ENCODE data around the gene POLR3K.
"Not testable (repeated sequence)": the region's sequence is repeated elsewhere in the genome, so short reads cannot be mapped to it uniquely, and the experiment has no call there.

The POLR3K gene

DNA sequence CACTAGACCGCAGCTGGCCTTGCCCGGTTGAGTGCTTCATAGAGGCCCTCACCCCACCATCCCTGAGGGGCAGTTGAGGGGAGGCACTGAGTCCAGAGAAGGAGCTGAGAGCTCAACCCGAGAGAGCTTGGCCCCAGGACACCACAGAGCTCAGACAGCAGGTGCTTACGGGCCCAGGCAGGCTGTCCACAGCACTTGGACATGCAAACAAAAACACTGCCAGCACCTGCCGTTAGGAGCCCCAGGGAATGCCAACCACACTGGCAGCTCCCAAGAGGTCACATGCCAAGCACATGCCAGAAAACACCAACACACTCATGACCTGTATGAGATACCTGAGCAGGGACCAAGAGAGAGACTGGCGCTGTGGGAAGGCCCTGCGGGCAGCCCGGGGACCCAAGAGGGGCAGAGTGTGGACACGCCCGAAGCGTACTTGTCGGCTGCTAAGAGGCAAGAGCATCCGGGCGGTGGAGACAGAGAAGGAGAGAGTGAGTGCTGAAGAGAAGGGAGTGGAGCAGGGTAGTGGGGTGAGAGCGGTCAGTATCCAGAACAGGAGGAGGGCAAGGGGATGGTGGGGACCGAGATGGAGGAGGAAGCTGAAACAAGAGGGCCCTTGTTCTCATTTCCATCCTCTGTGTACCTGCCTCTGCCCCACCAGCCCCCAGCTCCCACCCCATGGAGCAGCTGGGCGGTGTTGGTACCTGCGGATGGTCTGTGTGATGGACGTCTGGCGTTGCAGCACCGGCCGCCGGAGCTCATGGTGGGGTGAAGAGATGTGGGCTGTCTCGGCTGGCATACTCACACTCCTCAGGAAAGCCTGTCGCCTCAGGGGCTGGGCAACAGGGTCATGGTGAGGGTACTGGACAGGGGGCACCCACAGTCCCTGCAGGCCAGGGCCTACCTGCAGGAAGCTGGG is 10.8 kb upstream of the POLR3K start:
- DNase-seq (ENCODE audit: low read depth in 2 of 2): no peak

DNA sequence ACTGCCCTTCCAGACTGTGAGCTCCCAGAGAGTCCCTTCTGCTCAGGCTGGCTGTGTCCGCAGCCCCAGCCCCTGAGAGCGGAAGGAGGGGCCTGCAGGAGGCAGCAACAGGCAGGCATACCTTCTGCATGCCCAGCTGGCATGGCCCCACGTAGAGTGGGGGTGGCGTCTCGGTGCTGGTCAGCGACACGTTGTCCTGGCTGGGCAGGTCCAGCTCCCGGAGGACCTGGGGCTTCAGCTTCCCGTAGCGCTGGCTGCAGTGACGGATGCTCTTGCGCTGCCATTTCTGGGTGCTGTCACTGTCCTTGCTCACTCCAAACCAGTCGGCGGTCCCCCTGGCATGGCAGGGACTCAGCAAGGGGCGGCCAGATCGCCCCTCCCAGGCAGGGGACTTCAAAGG is 10.1 kb upstream of the POLR3K start:
- DNase-seq (ENCODE audit: low read depth in 2 of 2): no peak

DNA sequence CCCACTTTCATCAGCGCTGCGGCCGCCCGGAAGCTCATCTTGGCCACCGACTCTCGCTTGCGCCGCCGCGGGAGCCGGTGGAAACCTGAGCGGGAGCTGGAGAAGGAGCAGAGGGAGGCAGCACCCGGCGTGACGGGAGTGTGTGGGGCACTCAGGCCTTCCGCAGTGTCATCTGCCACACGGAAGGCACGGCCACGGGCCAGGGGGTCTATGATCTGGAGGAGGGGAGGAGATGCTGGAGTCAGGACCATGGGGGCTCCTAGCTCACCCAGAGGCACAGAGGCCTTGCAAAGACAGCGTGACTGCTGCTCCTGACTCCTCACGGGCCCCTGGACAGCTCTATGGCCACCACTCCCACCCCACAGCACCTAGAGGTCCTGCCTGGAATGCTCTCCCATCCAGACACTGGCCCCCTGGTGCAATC is 9.6 kb upstream of the POLR3K start:
- no peak for DNase-seq (ENCODE audit: low read depth in 2 of 2)

DNA sequence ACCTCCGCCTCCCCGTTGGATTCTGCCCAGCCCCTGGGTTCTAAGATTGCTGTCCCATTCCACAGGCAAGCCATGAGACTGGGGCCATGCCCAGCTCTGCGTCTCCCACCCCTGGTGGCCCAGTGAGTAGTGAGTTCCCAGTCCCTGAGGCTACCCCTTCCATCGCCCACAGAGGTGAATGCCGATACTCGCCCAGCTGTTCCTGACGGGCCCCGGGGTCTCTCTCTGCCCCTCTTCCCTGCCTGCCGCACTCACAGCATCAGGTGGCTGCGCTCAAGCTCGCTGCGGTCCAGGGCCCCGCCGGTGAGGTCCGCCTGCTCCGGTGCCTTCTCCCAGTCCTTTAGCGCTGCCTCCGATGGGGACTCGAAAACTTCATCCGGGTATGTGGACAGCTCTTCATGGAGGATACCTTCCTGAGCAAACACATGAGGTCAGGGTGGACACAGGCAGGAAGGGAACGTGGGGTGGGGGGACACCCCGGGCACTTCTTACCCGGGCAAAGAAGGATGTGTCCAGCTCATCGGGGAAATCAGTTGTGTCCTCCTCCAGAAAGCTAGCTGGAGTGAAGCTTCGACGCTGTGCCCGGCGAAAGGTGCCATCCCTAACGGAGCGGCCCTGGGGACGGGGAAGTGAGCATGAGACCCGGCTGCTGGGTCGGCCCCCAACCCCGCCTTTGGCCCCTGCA is 9.0 kb upstream of the POLR3K start:
- DNase-seq (ENCODE audit: low read depth in 2 of 2): no peak

DNA sequence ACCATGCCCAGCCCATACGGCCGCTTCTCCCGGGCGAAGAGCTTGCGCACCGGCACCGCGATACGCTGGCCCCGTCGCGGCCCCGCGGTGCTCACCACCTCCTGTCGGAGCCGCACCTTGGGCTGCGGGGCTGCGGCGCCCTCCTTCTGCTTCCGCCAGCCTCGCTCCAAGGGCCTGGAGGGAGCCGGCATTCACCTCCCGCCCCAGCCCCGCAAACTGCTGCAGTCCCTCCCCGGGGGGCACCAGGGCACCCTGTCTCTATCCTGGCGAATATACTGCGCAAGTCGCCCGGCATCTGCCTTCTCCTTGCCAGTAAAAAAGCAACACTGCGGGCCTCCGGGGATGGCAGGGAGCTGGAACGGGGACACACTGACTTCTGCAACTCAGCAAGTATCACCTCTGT is 8.5 kb upstream of the POLR3K start:
- no peak for DNase-seq (ENCODE audit: low read depth in 2 of 2)

DNA sequence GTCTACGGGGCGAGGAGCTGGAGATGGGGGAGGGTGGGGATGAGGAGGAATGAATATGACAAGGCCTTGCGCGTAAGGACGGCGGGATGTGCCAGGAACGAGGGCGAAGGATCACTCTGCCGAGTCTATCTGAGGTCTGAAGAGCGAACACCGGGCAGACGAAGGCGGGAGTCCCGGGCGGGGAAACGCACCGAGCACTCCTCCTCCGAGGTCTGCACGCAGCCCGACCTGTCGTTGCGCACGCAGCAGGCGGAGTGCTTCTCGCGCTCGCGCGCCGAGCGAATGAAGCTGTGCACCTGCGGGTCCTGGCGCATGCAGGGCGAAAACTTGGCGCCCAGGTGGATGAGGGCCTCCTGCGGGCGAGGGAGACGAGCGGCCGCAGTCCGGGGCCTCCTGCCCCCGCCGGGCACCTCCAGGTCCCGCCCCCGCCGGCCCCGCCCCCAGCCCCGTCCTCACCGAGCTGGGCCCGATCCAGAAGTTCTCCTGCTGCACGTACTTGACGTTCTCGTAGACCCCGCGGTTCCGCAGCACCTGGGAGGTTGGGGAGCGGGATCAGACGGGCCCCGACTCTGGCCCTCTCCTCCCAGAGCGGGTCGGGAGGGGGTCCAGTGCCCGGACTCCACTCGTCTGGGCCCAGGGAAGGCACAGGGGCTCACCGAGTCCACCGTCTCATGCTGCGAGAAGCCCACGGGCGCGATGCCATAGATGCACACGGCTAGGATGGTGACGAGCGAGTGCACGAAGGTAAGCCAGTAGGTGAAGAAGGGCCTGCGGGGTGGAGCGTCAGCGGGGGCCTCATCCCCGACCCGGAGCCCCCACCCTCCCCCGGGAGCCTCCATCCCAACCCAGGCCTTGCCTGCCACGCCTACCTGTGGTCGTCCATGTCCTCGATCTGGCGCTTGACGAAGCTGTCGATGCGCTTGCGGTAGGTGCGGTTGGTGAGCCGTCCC is 7.8 kb upstream of the POLR3K start:
- no peak for DNase-seq (ENCODE audit: low read depth in 2 of 2)

DNA sequence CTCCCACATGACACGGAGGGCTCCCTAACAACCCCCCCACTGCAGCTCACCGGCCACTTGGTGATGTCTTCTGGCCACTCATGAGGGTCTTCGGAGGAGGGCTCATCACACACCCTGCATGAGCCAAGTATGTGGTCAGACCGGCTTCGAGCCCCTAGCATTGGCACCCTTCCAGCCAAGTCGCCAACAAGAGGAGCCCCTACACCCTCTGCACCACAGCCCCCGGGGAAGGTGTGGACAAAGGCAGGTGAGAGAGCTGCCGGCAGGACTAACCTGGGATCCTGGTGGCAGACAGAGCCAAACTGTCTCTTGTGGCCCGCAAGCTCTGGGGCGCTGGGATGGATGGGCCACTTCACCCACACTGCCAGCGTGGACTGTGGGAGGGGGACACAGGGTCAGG is 6.8 kb upstream of the POLR3K start:
- no peak for DNase-seq (ENCODE audit: low read depth in 2 of 2)

DNA sequence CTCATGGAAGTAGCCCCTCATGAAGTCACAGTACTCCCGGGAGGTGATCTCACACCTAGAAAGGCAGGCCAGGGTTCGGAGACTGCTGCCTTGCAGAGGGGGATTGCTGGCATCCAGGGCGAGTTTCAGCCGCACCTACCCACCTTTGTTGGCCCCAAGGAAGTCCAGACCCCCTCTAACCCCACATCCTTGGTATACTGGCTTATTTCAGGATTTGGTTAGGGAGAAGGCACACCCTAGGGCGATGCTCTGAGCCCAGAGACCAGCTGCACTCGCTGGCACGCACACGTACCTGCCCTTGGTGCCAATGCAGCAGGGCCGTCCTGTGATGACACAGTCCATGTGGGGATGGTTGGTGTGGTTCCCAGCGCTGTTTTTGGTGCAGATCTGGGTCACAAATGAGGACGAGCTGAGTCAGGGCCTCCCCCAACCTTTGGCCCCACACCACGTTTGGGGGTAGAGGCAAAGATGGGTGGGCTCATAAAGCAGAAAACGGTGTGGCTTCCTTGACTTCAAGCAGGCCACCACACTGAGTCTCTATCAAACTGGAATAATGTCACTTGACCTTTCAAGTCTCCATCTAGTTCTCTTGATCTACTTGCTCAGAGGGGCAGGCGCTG is 6.1 kb upstream of the POLR3K start:
- no peak for DNase-seq (ENCODE audit: low read depth in 2 of 2)

DNA sequence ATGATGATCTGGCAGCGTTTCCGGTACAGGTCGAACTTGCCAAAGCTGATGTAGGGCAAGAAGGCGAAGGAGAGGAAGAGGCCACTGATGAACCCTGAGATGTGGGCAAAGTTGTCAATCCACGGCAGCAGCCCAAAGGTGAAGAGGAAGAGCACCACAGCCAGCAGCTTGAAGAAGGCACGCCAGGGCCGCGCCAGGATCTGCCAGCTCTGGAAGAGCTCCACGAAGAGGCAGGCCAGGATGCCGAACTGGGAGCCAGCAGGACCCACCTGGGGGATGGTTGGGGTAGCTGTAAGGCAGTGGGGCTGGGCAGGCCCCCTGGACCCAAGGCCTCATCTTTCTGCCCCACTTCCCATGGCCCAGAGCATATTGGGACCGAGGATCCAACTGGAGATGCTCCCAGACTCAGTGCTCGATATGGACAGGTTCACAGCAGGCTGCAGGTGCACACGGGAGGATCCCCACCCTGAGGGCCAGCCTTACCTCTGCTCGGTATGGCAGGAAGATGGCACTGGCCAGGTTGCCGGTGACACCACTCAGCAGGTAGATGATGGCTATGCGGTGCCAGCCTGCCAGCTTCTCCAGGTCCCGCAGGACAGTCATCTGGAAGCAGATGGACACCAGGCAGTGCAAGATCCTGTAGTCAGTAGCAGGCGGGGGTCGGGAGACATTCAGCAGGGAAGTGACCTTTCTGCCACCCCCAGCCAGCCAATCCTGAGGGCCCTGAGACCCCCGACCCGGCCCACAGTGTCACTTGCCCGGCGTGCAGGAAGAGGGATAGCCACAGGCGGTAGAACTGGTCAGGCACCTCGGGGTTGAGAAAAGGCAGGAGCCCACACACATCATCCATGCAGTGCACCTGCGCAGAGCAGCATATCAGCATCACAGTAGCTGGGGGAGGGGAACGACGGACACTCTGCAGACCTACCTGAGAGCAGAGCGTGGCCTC is 5.4 kb upstream of the POLR3K start:
- no peak for DNase-seq (ENCODE audit: low read depth in 2 of 2)

DNA sequence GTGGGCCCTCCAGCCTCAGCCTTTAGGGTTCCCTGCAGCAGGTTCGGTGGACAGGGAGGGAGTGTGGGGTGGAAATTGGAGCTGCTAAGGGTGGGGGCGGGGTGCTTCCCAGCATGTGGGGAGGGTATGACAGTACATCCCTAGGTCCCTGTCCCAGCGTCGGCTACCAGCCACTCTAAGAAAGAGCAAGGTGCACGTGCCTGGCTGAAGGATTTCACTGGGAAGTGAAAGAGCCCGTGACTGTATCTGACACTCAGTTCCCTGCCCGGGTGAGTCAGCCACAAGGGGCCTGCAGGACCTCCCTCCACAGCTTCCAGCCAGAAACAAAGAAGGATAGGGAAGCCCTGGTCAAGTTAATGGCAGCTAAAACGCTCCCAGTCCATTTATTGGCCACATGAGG is 4.3 kb upstream of the POLR3K start:
- no peak for DNase-seq (ENCODE audit: low read depth in 2 of 2)

DNA sequence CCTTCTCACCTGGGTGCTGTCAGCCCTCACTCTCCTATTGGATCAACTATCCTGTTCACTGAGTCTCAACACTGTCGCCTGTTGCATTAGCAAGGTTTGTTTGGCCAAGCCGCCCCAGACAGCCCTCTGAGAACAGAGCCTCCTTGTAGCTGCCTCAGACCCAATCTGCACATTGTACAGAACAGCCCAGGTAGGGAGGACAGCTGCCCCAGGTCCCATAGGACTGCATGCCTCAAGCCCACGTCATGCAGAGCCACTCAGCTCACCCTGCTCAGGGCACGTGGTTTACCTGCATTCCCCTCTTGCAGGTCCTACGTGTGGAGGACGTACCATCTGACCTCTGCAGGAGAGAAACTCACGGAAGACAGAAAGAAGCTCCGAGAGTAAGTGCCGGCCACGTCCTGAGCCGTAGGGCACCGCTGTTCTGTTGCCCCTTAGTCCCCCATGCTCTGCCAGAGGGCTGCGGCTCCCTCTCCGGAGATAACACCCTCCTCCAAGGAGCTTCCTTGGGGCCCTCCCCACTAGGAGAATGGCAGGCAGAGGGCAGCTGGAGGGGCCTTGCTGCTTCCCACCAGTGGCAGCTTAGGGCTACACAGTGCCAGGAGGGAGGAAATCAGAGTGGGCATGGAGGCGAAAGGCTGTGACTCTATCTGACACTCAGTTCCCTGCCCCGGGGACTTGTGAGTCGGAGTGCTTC is 3.0 kb upstream of the POLR3K start:
- no peak for DNase-seq (ENCODE audit: low read depth in 2 of 2)

DNA sequence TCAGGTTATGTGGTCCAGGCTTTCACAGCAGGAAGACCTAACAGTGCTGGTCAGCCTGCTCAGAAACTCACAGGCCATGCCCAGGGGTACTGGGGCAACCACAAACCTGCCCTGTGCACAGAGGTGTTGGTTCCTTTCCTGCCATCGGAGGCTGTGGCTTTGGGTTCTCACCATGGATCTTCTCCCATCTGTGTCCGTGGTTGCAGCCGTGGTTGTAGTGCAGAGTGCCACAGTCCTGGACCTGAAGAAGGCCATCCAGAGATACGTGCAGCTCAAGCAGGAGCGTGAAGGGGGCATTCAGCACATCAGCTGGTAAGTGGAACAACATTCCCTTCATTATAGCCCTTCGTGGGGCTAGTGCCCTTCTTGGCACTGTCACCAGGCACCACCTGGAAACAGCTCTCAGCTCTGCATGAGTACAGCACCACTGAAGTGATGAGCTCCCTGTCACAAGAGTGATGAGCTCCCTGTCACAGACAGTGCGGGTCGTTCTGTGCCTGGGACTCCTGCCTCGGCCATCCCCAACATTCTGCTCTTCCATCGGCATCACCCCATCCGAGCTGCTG is 2.2 kb upstream of the POLR3K start:
- DNase-seq (ENCODE audit: low read depth in 2 of 2): no peak

DNA sequence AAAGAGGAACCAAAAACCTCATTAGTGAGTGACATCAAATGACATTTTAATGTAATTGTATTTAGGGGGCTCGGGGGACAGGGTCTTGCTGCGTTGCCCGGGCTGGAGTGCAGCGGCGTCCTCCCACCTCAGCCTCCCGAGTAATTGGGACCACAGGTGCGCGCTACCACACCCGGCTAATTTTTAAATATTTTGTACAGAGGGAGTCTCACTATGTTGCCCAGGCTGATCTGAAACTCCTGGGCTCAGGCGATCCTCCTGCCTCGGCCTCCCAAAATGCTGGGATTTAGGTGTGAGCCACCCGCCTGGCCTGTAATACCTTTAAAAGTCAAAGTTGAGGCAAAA is 801 bp upstream of the POLR3K start:
- no peak for DNase-seq (ENCODE audit: low read depth in 2 of 2)

DNA sequence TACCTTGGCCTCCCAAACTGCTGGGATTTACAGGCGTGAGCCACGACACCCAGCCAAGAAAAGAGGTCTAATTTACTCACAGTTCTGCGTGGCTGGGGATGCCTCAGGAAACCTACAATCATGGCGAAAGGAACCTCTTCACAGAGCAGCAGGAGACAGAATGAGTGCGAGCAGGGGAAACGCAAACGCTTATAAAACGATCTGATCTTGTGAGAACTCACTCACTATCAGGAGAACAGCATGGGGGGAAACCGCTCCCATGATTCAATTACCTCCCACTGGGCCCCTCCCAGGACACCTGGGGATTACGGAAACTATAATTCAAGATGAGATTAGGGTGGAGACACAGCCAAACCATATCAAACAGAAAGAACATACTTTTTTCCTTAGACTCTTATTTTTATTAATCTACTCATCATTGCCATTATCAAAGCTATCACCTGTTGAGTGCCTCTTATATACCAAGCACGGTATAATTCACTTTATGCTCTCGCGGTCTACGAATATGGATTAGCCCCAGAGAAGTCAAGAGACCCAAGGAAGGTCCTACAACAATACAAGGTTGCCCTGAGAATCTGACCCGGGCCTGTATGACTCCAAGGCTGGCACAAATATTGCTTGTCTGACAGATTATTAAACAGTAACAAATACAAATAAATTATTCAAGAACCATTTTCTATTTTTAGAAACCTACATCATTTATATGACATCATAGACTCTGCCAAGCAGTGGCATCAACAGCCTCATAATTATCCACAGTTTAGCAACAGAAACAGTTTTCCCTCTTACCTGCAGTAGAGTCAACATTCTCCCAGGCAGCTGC is 2.4 kb downstream of the POLR3K start:
- DNase-seq (ENCODE audit: low read depth in 2 of 2): no peak

DNA sequence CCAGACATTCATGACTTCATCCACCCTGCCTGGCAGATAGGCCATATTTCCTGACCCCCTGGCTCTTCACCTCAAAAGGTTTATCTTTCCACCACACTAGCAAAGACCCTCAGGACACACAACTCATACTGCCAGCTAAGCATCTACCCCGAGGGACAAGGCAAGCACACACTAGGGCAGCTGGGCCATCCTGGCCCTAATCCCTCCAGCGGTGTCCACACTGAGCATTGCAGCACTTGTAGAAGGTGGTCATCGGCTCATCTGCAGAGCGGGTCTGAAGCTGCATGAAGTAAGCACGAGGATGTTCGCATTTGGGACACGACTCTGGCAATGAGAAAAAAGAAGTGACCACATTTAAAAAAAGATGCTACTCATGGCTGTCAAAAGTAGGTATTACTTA is 6.2 kb downstream of the POLR3K start:
- DNase-seq (ENCODE audit: low read depth in 2 of 2): no peak

DNA sequence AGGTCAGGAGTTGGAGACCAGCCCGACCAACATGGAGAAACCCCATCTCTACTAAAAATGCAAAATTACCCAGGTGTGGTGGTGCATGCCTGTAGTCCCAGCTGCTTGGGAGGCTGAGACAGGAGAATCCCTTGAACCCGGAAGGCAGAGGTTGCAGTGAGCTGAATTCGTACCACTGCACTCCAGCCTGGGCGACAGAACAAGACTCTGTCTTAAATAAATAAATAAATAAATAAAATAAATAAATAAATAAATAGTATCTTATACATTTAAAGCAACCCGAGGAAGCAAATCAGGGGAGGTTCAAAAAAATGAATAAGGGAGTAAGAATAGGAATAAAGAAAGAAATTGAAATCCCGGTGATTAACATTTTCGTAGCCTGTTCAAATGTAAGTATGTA is 6.9 kb downstream of the POLR3K start:
- not testable (repeated sequence) for DNase-seq (ENCODE audit: low read depth in 2 of 2)

DNA sequence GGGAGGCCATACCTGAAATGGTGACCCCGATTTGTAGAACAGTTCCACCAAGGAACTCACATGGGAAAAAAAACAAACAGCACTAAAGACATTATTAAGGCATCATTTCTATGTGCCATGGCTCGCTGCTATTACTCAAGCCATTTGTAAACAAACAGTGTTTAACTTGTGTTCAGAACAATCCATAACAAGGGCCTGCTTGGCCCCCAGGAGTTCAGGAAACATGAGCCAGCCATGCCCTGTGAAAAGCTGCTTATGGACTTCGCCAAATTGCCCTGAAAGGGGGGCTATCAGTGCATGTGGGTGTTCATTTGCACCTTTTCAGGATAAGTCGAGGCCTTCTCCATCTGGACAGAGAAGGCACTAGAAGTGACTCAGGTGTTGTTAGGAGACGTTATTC is 8.0 kb downstream of the POLR3K start:
- DNase-seq (ENCODE audit: low read depth in 2 of 2): no peak

DNA sequence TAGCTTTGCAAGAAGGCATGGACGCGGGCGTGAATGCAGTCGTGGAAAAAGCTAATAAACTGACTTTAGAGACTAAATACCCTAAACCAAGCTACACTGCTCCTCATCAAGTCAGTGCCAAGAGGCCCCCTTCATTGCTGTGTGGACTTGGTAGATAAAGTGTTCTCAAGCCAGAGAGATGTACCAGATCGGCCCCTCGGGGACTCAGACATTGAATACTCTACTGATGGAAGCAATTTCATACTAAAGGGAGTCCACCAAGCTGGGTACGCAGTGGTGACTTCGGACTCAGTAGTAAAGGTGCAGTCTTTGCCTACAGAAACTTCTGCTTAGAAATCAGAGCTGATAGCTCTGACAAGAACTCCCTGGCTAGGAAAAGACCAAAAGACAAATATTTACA is 8.8 kb downstream of the POLR3K start:
- DNase-seq (ENCODE audit: low read depth in 2 of 2): no peak

DNA sequence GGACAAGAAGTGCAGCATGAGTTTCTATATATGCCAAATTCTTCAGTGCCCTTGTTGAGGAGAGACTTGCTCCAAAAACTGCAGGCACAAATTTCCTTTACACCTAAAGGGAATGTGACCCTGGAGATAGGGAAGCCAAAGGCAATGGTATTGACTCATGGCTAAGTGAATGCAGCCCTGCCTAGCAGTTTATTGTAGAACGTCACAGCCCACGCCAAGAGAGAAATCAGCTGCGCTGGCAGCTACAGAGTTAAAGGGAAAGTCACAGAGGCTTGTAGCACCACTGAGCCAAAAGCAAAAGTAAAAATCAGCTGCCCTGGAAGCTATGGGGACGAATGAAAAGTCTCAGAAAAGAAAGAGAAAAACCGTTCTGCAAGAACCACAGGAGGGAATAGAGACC is 10.1 kb downstream of the POLR3K start:
- no peak for DNase-seq (ENCODE audit: low read depth in 2 of 2)
